Stomach (tissue), 9 donors: Measurements from ENCODE around the gene CCNYL1. TPM values are rescaled to one million over a fixed set of nuclear protein-coding genes. Genes with fewer than 3 reads are reported as not detected.
A peak's percentile ranks its signal among the peaks of the same experiment; 100 is the strongest.

Experiments used
- DNase-seq, 2 donors: peaks; one replicate each; pipeline versions ENCODE4 v3.0.0 to v3.0.0-alpha.2; 2013 to 2019
- H3K27ac ChIP-seq, 5 donors: fragments of 200-600 bp in 4 of 5; sonication (generic) in 4 of 5; one replicate each; pipeline ENCODE4 v1.5.1; 2013 to 2019; ENCODE audit warnings: mild to moderate bottlenecking in 1 of 5, moderate library complexity in 1 of 5
- H3K27me3 ChIP-seq, 3 donors: fragments of 200-600 bp; sonication (generic); one replicate each; pipeline ENCODE4 v1.5.1; 2017 to 2019; ENCODE audit warnings: mixed run types in 1 of 3
- H3K36me3 ChIP-seq, 4 donors: fragments of 200-600 bp; sonication (generic); 1 replicate in 3 of 4; 2 replicates in 1 of 4; pipeline ENCODE4 v1.5.1; 2016 to 2019
- H3K4me1 ChIP-seq, 4 donors: fragments of 200-600 bp; sonication (generic); one replicate each; pipeline ENCODE4 v1.5.1; 2016 to 2019
- H3K4me3 ChIP-seq, 4 donors: fragments of 200-600 bp; sonication (generic) in 3 of 4; one replicate each; pipeline ENCODE4 v1.5.1; 2016 to 2019; ENCODE audit warnings: mild to moderate bottlenecking in 1 of 4
- H3K9me3 ChIP-seq, 4 donors: fragments of 200-600 bp; sonication (generic); one replicate each; pipeline ENCODE4 v1.5.1; 2016 to 2019
- EP300 ChIP-seq: sonication (generic); formaldehyde crosslinking; IDR thresholded peaks from one replicate; pipeline ENCODE4 v1.6.1; 2017; ENCODE audit warnings: antibody characterized with exemption
- POLR2A ChIP-seq, 4 donors: fragments of 450-650 bp; IDR thresholded peaks; one replicate each; pipeline ENCODE4 v1.6.1; 2016; ENCODE audit warnings: antibody characterized with exemption in 4 of 4, control low read depth in 2 of 4, mild to moderate bottlenecking in 1 of 4, moderate library complexity in 1 of 4
- POLR2AphosphoS5 ChIP-seq, 3 donors: sonication (generic); formaldehyde crosslinking; IDR thresholded peaks; one replicate each; pipeline ENCODE4 v1.6.1; 2016; ENCODE audit warnings: antibody characterized with exemption in 3 of 3
- WGBS, 5 donors: extraction: QIAGEN DNeasy Blood & Tissue Kit in 3 of 5; methylation state at CpG; one replicate each; pipeline versions ENCODE4 v1.1.5 to v1.1.7; 2013 to 2018; 5-methylcytosine and 5-hydroxymethylcytosine counted together
- intact Hi-C: fragments of 100-400 bp; cut with DNase I; formaldehyde crosslinking; loops from one replicate; pipeline ENCODE4 v1.15.1; 2023; ENCODE audit warnings: low total_unique reads
- polyA plus RNA-seq, 3 donors: library from polyadenylated mRNA; stranded (reverse); fragments of 200-250 nt; gene quantifications; one replicate each; pipeline ENCODE4 v1.2.3, GENCODE V29; 2013
- total RNA-seq, 5 donors: library from RNA; depleted of rRNA; stranded (reverse); fragments of >200 nt; gene quantifications; one replicate each; pipeline versions ENCODE4 v1.1.0 to v1.2.3, GENCODE V29; 2014 to 2016
- TF ChIP-seq, protein P1 (sequence below), 7 experiments: fragments of 450-650 bp in 4 of 7; fragments of 200-600 bp in 3 of 7; sonication (generic) in 3 of 7; IDR thresholded peaks; one replicate each; pipeline ENCODE4 v1.5.1; 2016 to 2019; ENCODE audit warnings: antibody characterized with exemption in 7 of 7, control low read depth in 2 of 7, mild to moderate bottlenecking in 1 of 7
- donor health status: healthy with polysubstance abuse.
- donor health status: Bipolar disorder and iron deficiency.
- donor health status: healthy.

The CCNYL1 gene
- total and polyA plus RNA-seq, 8 donors, result 4.2 to 29.8 (median 11.2) TPM

DNA sequence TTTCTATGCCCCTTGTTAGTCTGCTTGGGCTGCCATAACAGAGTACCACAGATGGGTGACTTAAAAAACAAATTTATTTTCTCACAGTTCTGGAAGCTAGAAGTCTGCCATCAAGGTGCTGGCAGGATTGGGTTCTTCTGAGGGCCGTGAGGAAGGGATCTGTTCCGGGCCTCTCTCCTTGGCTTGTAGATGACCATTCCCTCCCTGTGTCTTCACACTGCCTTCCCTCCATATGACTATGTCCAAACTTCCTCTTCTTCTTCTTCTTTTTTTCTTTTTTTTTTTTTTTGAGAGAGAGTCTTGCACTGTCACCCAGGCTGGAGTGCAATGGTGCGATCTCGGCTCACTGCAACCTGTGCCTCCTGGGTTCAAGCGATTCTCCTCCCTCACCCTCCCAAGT is 13.1 kb upstream of the CCNYL1 start:
- no peak overlapping the region for H3K4me3 ChIP-seq
- TF ChIP-seq, protein P1, sequence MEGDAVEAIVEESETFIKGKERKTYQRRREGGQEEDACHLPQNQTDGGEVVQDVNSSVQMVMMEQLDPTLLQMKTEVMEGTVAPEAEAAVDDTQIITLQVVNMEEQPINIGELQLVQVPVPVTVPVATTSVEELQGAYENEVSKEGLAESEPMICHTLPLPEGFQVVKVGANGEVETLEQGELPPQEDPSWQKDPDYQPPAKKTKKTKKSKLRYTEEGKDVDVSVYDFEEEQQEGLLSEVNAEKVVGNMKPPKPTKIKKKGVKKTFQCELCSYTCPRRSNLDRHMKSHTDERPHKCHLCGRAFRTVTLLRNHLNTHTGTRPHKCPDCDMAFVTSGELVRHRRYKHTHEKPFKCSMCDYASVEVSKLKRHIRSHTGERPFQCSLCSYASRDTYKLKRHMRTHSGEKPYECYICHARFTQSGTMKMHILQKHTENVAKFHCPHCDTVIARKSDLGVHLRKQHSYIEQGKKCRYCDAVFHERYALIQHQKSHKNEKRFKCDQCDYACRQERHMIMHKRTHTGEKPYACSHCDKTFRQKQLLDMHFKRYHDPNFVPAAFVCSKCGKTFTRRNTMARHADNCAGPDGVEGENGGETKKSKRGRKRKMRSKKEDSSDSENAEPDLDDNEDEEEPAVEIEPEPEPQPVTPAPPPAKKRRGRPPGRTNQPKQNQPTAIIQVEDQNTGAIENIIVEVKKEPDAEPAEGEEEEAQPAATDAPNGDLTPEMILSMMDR (IDR thresholded peaks at IDR 0.05), result no peak
- no peak for TF ChIP-seq POLR2AphosphoS5 (IDR thresholded peaks at IDR 0.05)
- no peak for TF ChIP-seq POLR2A (IDR thresholded peaks at IDR 0.05)
- no peak for TF ChIP-seq EP300
- H3K4me1 ChIP-seq, result peaks cover 0 to 2% (median 0%) of the 10 kb centered on the region in 4 donors
- intact Hi-C loops, result no loop called here
- 89 to 100% (median 93%) methylated on average over 5 of the region's 5 CpGs for WGBS, 5 donors
- no peaks in the 10 kb centered on the region for H3K27me3 ChIP-seq
- no peak overlapping the region for H3K27ac ChIP-seq
- no peak for DNase-seq
- no peaks in the 10 kb centered on the region for H3K36me3 ChIP-seq
- no peaks in the 10 kb centered on the region for H3K9me3 ChIP-seq

DNA sequence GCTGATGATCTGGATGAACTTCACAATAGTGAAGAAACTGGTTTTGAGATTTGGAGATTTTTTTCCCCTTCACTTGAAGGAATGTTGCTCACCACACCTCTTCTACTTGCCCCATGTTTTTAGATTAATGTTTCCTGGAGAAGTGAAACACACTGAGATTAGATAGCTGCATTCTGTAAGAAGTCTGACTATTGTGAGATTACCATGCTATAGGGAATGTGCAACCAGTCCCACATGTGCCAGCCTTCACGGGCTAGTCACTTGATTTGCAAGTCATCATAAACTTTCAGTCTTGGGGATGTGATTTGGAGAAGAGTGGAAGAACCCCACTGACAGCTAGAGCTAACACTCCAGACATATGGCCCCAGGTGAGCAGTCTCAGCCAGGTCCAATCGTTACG is 7.4 kb upstream of the CCNYL1 start:
- H3K27me3 ChIP-seq, result no peaks in the 10 kb centered on the region
- peaks cover 0 to 15% (median 0%) of the 10 kb centered on the region in 4 donors for H3K4me1 ChIP-seq
- intact Hi-C loops, result loop anchor here (10.0 kb wide), 1 partner anchor 79 kb away; the partner anchor contains the start of gene METTL21A

DNA sequence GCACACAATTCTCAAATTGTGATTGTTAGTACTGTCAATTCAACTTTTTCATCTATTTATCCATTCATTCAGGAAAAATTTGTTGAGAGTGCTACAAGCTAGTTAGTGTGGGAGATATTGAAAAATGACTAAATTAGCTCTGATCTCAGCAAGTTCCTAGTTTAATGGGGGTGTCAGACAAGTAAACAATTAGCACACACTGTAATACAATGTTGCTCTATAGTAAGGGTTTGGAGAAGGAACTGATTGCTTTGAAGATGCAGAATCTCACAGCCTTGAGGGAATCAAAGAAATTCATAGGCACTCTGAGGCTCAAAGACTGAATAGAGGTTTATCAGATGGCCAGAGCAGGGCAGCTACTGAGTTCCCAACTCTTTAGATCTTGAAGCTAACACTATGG is 6.8 kb upstream of the CCNYL1 start:
- intact Hi-C loops, result loop anchor here (10.0 kb wide), 1 partner anchor 80 kb away; the partner anchor contains the start of gene METTL21A
- H3K27ac ChIP-seq, result peak overlapping the region in 2 of 5 donors; percentile 52 to 60
- no peak for TF ChIP-seq EP300
- TF ChIP-seq POLR2A (IDR thresholded peaks at IDR 0.05), result no peak
- TF ChIP-seq, protein P1 (IDR thresholded peaks at IDR 0.05), result no peak
- TF ChIP-seq POLR2AphosphoS5 (IDR thresholded peaks at IDR 0.05), result no peak

More for the DNA sequence above, 7.4 kb upstream of the CCNYL1 start:
- Histone ChIP-seq H3K9me3 (no peaks in the 10 kb centered on the region), H3K27ac (peak overlapping the region in 3 of 5 donors; percentile 52 to 60 (median 58)), H3K36me3 (no peaks in the 10 kb centered on the region), H3K4me3 (no peak overlapping the region)
- TF ChIP-seq, protein P1 (IDR thresholded peaks at IDR 0.05), result no peak
- TF ChIP-seq POLR2AphosphoS5 (IDR thresholded peaks at IDR 0.05), result peak in 1 of 3 donors; percentile 73
- DNase-seq, result peak in 1 of 2 donors; percentile 42
- 33 to 61% (median 47%) methylated on average over 3 of the region's 3 CpGs for WGBS, 5 donors

DNA sequence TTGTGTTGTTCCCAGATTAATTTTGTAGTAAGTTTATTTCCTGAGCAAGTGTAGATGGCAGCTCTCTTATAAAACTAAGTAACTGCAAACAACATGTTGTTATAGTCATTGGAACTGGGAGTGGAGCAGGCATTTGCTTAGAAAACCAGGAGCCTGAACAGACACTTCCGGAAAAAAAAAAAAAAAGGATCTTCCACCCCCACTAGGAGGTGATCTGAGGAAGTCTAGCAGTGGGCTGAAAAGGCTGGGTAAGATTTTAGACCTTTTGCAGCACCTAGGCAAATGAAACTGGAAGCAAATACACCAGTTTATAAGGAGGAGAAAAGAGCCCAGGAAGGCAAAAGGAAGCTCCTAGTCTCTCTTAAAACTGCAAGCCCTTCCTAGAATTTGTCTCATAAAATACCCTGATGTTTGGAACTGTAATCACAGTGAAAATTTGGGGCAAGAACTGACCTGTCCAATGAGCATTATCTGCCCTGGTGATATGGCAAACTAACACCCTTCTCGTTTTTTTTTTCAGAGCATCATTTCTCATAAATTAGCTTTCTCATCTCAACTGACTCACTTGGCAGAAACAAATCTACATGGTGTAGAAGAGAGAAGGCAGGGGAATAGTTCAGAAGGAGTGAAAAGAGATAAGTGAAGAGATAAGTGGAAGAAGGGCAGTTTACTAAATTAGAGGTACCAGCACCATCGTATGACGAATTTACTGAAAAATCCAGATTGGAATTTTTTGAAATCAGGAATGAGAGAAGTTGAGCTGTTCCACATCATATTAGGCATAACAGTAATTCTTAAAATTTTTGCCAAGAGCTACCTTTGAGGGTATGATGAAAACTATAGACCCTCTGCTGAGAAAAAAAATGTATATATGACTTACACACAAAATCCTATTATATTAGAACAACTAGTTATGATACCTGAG is 4.2 kb upstream of the CCNYL1 start:
- WGBS, 5 donors, result 55 to 74% (median 64%) methylated on average over 4 of the region's 4 CpGs

More for the DNA sequence above, 6.8 kb upstream of the CCNYL1 start:
- H3K27me3 ChIP-seq, result no peaks in the 10 kb centered on the region
- no peak overlapping the region for H3K4me3 ChIP-seq
- H3K4me1 ChIP-seq, result peaks cover 0 to 15% (median 0%) of the 10 kb centered on the region in 4 donors
- no peaks in the 10 kb centered on the region for H3K36me3 ChIP-seq
- H3K9me3 ChIP-seq, result no peaks in the 10 kb centered on the region
- no peak for DNase-seq

More for the DNA sequence above, 4.2 kb upstream of the CCNYL1 start:
- Histone ChIP-seq H3K4me1 (peaks cover 5 to 22% (median 9%) of the 10 kb centered on the region in 4 donors), H3K9me3 (no peaks in the 10 kb centered on the region), H3K4me3 (no peak overlapping the region), H3K27me3 (no peaks in the 10 kb centered on the region), H3K36me3 (no peaks in the 10 kb centered on the region), H3K27ac (no peak overlapping the region)
- intact Hi-C loops, result loop anchor here (10.0 kb wide), 1 partner anchor 82 kb away; the partner anchor contains the start of gene METTL21A
- TF ChIP-seq POLR2A (IDR thresholded peaks at IDR 0.05) (no peak), EP300 (no peak)
- TF ChIP-seq, protein P1 (IDR thresholded peaks at IDR 0.05), result no peak
- DNase-seq, result no peak
